Activated CD4-positive, alpha-beta T cell treated with anti-CD3 and anti-CD28 coated beads, Interleukin-2, amount 50 U/mL, for 48 hours (primary cell): ENCODE results near the gene ALS2CL.

Experiments used
- DNase-seq, 2 experiments: peaks; one replicate each; pipeline ENCODE4 v3.0.0-alpha.2; 2020

The ALS2CL gene

DNA sequence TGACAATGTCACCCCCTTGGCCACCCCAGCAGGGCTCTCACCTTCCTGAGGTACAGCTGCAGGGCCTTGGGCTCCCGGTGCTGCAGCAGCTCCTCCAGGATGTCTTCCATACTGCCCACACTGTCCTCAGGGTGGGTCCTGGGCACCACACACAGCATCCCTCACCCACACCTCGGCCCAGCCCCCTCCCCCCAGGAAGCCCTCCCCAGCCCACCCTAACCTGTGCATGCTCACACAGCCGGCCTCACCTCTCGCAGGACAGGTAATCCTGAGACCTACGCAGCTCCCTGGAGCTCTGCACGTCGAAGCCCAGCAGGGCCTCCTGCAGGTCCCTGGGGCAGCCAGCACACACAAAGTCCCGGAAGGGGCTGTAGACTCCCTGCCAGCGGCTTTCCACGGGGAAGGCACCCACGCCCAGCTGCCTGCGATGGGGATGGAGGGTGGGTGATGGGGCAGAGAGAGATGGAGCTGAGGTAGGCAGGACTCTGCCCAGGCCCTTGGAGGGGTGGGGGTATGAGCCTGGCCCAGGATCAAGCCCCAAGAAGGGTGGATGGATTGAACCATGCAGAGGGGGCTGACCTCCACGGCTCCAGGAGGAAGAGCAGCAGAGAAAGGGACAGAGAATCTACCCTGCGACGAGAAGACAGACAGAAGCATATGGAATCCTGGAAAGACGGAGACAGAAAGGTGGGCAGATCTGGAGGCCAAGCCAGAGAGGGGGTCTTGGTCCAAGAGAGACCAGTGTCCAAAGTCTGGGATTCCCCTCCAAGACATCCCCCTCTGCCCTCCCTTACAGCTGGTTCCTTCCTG lies 16.7 kb downstream of the ALS2CL start:
- no peak for DNase-seq

- no peak for DNase-seq
These were observed 17.5 kb downstream of the ALS2CL start for GRCh38 chr3:46675843-46676567.

DNA sequence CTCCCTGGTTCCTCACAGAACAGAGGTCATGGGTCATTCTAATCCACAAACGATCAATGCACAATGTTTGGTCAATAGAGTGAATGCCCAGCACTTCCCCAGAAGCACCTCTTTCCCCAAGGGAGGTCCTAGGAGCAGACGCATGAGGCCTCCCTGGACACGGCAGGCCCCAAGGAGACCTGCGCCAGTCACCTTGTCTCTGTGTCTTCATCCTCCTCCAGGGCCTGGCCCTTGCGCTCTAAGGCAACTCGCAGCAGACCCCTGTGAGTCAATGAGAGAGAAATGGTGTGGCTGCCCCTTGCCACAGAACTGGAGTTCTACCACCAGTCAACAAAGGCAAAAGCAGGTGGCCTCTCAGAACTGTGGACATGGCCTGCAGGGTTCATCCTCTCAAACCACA lies 18.1 kb downstream of the ALS2CL start:
- DNase-seq, result no peak

DNA sequence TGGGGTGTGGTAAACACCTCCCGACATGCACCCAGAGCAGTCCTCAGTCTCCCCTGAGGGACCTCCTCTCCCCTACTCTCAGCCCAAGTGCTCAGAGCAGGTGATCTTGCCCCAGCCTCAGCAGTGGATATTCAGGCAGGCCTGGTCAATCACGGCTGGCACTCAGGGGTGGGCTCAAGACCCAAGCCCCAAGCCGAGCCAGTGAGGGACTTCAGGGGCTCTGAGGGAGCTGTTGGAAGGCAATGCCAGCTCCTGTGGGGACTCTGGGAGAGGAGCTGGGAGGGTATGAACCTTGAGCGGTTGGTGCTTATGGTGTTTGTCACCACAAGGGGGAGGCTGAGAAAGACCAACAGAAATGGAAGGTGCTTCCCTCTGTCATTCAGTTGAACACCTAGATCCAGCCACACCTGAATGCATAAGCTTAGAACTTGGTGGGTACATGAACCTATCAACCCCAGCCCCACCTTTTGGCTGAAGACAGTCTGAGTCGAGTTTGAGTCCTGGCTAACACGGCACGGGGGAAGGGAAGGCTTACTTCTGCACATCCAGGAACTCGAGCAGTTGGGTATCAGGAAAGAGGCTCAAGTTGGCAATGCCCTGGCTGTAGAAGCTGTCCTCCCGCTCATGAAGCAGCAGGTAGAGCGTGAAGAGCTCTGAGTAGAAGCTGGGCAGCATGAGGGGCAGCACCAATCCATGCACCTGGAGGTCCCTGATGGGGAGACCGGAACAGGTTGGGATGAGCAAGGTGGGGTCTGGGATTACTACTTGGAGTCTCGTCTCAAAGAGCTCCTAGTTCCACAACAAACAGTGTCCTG lies 19.2 kb downstream of the ALS2CL start:
- no peak for DNase-seq

DNA sequence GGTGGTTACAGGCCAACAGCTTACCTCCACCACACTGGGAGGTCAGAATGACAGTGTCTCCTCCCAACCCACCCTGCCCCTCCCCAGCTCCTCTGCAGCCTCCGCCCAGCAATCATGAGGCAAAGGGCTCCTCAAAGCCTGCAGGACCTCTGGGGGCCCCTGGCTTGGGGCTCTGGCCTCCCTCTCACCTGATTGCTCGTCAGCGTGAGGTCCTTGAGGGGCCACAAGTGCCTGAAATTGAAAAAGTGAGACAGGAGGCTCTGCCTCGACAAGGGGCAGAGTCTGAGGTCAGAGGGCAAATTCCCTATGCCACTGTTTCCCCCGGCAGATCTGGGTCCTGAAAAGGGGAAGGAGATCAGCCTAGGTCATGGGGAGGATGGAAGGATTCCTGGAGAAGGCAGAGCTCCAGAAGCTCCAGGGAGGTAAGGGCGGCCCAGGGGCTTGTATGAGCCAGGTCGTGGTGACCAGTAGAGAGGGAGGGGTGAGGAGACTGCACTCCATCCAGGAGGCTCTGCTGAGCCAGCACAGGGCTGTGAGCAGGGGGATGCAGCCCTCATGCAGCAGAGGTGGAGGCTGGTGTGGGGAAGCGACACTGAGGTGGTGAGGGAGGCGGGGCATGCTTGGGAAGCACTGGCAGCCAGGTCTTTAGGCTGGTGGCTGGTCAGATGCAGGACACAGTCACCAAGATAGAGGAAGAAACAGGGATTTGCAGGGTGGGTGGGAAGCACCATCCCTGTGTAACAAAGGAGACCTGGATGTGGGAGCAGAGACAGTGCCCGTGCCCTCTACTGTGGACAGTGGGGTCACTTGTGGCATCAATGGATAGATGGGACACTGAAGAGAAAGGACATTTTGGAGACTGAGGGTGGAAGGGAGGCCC lies 20.1 kb downstream of the ALS2CL start:
- no peak for DNase-seq

GRCh38 chr3:46672349-46672695 lies 21.2 kb downstream of the ALS2CL start:
- no peak for DNase-seq

DNA sequence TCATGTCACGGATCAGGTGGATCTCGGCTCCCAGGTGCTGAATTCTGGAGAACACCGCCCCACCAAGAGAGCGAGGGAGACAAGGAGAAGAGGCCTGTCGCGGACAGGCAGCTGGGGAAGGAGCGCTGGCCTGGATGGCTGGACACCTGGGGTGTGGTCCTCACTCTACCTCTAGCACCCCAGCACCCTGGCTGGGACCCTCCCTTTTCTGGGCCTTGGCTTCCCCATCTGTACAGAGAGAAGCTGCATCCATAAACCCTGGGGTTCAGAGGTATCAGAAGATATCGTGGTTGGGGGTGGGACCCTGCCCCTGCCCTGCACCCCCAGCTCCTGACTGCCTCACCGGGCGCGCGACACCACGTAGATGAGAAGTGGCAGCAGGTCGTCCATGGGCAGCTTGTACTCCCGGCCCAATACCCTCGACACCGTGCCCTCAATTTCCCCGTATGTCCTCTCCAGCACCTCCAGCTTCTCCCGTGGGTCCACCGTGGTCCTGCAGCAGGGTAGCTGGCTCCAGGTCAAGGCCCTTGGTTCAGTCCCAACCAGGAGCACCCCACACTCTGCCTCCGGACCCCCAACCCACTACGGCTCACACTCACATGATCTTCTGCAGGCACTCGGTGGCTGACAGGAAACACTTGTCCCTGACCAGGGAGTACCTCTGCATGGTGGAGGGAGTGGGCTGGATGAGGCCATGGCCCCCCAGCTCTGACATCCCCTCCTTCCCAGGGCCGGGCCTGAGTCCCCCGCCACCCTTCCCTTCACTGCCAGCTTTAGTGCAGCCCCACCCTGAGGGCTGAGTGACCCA lies 21.7 kb downstream of the ALS2CL start:
- DNase-seq, result no peak

GRCh38 chr3:46670891-46671427 lies 22.5 kb downstream of the ALS2CL start:
- DNase-seq, result no peak

DNA sequence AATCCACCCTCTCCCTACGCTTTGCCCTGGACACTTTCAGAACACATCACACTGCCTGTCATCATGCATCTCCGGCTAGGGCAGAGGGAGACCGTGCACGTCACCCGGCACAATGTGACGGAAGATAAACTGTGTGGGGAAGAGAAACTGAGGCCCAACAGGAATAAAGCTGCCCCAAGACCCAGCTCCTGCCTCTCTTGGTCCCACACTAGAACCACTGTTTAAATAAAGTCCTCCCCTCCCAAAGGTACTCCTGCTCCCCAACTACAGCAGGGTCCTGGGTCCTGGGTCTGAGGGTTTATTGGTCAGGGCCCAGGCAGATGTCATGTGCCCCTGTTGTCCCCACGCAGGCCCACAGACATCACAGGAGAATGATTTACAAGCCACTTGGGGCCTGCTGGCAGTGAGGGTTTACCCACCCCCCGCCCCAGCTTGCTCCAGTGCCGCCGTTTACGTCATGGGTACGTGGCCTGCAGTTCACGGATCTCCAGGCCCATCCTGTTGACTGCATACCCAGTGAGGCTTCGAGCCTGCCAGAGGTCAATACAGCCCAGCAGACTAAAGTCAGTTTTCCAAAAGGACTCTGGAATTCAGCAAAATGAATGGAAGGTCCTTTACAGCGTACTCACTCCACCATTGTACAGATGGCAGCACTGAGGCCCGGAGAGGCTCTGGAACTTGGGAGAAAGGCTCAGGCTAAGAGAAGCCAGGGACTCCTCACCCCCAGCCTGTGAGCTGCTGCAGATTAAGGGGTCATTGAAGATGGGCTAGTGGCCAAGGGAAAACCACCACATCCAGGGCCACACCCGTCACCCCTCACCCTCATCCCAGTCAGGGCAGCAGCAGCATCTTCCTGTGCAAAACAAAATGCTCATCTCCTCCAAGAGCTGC lies 23.2 kb downstream of the ALS2CL start:
- DNase-seq, result no peak

DNA sequence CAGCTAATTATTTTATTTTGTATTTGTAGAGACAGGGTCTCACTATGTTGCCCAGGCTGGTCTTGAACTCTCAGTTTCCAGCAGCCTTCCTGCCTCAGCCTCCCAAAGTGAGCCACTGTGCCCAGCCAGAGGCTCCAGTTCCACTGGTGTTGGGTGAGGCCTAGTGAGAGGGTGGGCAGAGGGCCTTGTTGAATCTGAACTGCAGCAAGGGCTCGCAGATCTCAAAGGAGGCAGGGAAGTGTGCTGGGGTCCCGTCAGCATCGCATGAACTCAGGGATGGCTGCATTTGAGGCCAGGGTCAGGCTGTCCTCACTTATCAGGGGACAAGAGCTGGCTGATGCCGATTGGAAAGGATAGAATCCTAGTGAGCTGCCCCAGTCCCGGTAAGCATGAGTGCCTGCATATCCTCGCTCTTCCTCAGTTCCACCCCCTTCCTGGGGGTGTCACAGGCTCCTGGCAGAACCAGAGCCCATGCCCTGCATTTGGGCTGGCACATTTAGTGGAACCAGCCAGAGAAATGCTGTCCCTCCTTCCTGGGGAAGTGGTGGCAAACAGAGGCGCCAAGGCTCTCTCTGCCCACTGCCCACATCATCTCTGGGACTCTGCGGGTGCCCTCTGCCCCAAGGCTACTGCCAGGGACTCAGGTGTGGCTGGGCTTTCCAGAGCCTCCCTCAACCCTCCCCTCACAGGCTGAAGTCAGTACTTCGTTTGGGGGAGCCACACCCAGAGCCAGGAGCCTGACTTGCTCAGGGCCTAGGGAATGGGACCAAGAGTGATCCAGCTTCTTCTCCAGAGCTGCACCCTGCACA lies 24.1 kb downstream of the ALS2CL start:
- no peak for DNase-seq

GRCh38 chr3:46668591-46668990 lies 24.9 kb downstream of the ALS2CL start:
- no peak for DNase-seq

DNA sequence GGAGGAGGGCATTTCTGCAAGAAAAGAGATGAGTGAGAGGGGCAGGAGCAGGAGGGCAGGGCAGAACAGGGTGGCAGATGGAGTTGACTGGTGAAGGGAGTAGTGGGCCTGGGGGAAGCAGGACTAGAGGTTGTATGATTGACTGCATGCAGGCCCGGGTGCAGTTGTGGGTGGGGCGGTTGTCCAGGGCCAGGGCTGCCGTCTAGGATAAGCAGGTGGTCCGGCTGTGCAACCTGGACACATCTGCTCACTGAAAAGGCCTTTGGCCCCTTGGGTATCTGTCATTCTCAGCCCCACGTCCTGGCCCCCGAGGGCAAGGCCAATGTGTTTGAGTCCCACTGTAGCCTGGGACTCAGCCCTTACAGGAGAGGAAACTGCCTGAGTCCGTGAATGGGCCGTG lies 25.4 kb downstream of the ALS2CL start:
- DNase-seq, result no peak

- no peak for DNase-seq
These were observed 25.8 kb downstream of the ALS2CL start for GRCh38 chr3:46667657-46668056.

DNA sequence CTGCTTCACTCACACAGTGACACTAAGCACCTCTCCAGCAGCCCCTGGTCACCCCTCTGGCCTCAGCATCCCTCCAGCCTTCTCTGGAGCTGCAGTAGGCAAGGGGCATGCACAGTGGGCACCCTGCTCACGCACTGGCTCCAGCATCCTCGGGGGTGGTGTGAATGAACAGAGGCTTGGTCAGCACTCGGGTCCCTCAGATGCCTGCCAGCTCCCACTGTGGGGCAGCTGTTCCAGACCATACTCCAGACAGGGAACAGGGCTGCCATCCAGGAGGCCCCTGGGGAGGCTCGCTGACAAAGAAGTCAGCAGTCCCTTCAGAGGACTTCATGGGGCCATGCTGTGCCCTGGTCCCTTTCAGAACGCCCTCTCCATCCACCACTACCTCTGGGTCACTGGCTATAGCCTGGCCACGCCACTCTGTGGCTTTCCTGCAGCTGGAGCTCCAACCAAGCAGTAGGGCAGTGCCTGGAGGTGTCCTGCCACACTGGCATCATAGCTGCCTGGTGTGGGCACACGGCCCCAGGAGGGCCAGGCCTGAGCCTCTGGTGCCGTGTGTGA lies 26.3 kb downstream of the ALS2CL start:
- no peak for DNase-seq

DNA sequence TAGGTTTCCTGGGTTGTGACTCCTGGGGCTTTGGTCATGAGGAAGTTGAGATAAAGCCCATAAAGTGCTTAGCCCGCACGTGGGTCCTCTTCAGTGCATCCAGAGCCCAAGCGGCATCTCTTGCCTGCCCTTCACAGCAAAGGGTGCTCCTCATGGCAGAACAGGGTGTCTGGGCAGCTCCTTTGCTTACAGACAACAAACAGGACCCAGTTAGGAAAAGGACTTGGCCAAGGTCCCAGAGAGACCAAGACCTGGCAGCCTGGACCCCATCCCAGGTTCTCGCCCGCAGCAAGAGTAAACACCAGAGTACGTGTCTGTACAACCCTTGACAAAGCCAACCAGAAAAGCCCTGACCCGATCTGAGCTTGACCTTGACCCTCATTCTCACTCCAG lies 27.0 kb downstream of the ALS2CL start:
- no peak for DNase-seq

- no peak for DNase-seq
These were observed 27.6 kb downstream of the ALS2CL start for GRCh38 chr3:46665763-46666452.

GRCh38 chr3:46664971-46665762 lies 28.3 kb downstream of the ALS2CL start:
- no peak for DNase-seq
